ENCODE results near the gene LRRC17.

Gene LRRC17

DNA sequence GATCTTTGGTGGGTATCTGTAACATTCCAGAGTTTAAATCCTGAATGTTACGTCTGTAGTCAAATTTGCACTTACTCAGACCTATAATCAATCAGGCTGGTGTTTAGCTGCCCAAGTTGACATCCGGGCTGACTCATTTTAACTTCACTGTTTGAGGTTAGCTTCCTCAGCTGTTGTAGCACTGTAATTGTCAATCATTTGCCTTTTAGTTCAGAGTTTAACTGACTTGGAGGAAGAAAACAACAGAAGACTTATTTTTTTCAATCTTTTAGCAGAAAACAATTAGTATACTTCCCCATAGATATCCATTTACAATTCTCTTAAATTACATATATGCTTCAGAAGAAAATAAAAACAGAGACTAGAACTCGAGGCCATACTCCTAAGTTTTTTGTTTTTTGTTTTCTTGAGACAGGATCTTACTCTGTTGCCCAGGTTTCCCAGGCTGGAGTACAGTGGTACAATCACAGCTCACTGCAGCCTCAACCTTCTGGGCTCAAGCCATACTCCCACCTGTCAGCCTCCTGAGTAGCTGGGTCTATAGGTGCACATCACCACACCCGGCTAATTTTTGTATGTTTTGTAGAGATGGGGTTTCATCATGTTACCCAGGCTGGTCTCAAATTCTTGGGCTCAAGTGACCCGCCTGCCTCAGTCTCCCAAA is 38.5 kb upstream of the LRRC17 start:
- POLR2A ChIA-PET: interaction anchor here (1.1 kb wide), 1 partner anchor 18 kb away, joined by 3 read pairs; no protein-coding TSS in a partner anchor
- CTCF ChIA-PET: interaction anchor here (1.4 kb wide), 1 partner anchor 28 kb away, joined by 3 read pairs; no protein-coding TSS in a partner anchor
- no peaks in the 10 kb centered on the region for H3K36me3 ChIP-seq (ENCODE audit: control insufficient read depth in 4 of 4, insufficient read depth in 4 of 4, low read length in 3 of 4)
- H3K9me3 ChIP-seq (ENCODE audit: control extremely low read depth in 1 of 5, control insufficient read depth in 4 of 5, insufficient read depth in 2 of 5, low read depth in 1 of 5, low read length in 4 of 5): no peaks in the 10 kb centered on the region
- DNase-seq: peak; percentile 60 to 96 (median 90)
- H3K27ac ChIP-seq (ENCODE audit: insufficient read depth in 1 of 2, low read depth in 1 of 2, low read length in 2 of 2, poor library complexity in 1 of 2, severe bottlenecking in 2 of 2): no peak overlapping the region
- H3K4me3 ChIP-seq (ENCODE audit: control insufficient read depth in 1 of 7, extremely low read depth in 1 of 7, insufficient read depth in 4 of 7, low read depth in 2 of 7, low read length in 6 of 7): no peak overlapping the region
- 55% methylated on average over 3 of the region's 5 CpGs for WGBS (ENCODE audit: insufficient coverage)
- peaks cover 6 to 19% (median 16%) of the 10 kb centered on the region in 4 experiments for H3K4me1 ChIP-seq (ENCODE audit: control extremely low read depth in 1 of 4, control insufficient read depth in 4 of 4, insufficient read depth in 4 of 4, low read length in 3 of 4)
- H3K27me3 ChIP-seq (replicated peaks in 2 of 5; ENCODE audit: control insufficient read depth in 4 of 5, insufficient read depth in 5 of 5, low read length in 4 of 5): no peaks in the 10 kb centered on the region

DNA sequence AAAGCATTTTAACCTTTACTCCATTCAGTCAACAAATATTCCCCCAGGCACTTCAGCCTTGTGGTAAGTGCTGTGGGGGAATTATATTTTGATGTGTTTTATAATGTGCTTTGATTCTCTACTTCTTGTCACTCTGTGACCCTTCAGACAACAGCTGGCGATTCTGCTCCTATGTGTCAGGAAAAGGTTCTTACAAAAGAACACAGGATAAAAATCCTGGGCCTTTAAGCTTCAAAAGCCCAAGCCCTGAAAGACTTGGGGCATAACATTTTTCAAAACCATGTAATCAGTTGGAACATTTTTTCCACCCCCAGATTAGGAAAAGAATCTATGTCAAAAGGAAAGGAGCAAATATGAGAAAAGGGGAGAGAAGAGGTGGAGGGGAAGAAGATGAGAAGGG is 37.8 kb upstream of the LRRC17 start:
- H3K4me3 ChIP-seq (ENCODE audit: control insufficient read depth in 1 of 7, extremely low read depth in 1 of 7, insufficient read depth in 4 of 7, low read depth in 2 of 7, low read length in 6 of 7): no peak overlapping the region
- H3K36me3 ChIP-seq (ENCODE audit: control insufficient read depth in 4 of 4, insufficient read depth in 4 of 4, low read length in 3 of 4): no peaks in the 10 kb centered on the region
- ChIA-PET POLR2A (interaction anchor here (1.1 kb wide), 1 partner anchor 18 kb away, joined by 3 read pairs; no protein-coding TSS in a partner anchor), CTCF (interaction anchor here (0.8 kb wide), 1 partner anchor 135 kb away, joined by 3 read pairs; no protein-coding TSS in a partner anchor)
- H3K4me1 ChIP-seq (ENCODE audit: control extremely low read depth in 1 of 4, control insufficient read depth in 4 of 4, insufficient read depth in 4 of 4, low read length in 3 of 4): peaks cover 6 to 19% (median 16%) of the 10 kb centered on the region in 4 experiments
- H3K27ac ChIP-seq (ENCODE audit: insufficient read depth in 1 of 2, low read depth in 1 of 2, low read length in 2 of 2, poor library complexity in 1 of 2, severe bottlenecking in 2 of 2): no peak overlapping the region
- WGBS (ENCODE audit: insufficient coverage): no CpG with 5 or more reads among the region's 1 CpG
- no peaks in the 10 kb centered on the region for H3K9me3 ChIP-seq (ENCODE audit: control extremely low read depth in 1 of 5, control insufficient read depth in 4 of 5, insufficient read depth in 2 of 5, low read depth in 1 of 5, low read length in 4 of 5)
- H3K27me3 ChIP-seq (replicated peaks in 2 of 5; ENCODE audit: control insufficient read depth in 4 of 5, insufficient read depth in 5 of 5, low read length in 4 of 5): no peaks in the 10 kb centered on the region
- DNase-seq: no peak

DNA sequence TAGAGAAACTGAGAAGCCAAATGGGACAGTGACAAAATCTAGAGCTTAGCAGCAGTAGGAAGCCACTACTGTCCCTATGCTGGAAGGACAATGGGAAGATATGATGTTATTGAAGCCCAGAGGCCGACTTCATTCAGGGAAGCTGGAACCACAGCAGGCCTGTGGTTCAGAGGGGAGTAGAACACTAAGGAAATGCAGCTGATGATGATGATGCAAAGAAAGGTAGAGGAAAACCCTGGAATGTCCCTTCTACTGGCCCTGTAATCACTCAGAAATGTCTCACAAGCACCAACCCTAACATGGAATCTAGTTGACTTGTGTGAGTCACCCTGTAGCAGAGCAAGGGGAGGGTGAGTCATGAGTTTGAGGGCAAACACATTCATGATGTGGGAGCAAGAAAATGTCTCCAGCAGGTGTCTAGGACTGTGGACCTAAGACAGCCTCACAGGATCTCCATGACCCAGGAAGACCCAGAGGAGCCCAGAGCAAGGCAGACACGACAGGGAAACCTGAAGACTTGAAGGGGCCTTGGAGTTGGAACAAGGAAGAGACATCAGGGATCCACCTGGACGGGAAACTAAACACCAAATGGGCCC is 37.0 kb upstream of the LRRC17 start:
- DNase-seq: peak; percentile 20 to 68 (median 60)
- Histone ChIP-seq H3K4me1 (ENCODE audit: control extremely low read depth in 1 of 4, control insufficient read depth in 4 of 4, insufficient read depth in 4 of 4, low read length in 3 of 4) (peaks cover 6 to 19% (median 16%) of the 10 kb centered on the region in 4 experiments), H3K36me3 (ENCODE audit: control insufficient read depth in 4 of 4, insufficient read depth in 4 of 4, low read length in 3 of 4) (no peaks in the 10 kb centered on the region), H3K27me3 (replicated peaks in 2 of 5; ENCODE audit: control insufficient read depth in 4 of 5, insufficient read depth in 5 of 5, low read length in 4 of 5) (no peaks in the 10 kb centered on the region), H3K4me3 (ENCODE audit: control insufficient read depth in 1 of 7, extremely low read depth in 1 of 7, insufficient read depth in 4 of 7, low read depth in 2 of 7, low read length in 6 of 7) (no peak overlapping the region), H3K9me3 (ENCODE audit: control extremely low read depth in 1 of 5, control insufficient read depth in 4 of 5, insufficient read depth in 2 of 5, low read depth in 1 of 5, low read length in 4 of 5) (no peaks in the 10 kb centered on the region), H3K27ac (ENCODE audit: insufficient read depth in 1 of 2, low read depth in 1 of 2, low read length in 2 of 2, poor library complexity in 1 of 2, severe bottlenecking in 2 of 2) (no peak overlapping the region)
- WGBS (ENCODE audit: insufficient coverage): 100% methylated on average over 2 of the region's 3 CpGs
- ChIA-PET CTCF (interaction anchor here (1.3 kb wide), 1 partner anchor 186 kb away, joined by 3 read pairs; no protein-coding TSS in a partner anchor), POLR2A (no interaction called here)

DNA sequence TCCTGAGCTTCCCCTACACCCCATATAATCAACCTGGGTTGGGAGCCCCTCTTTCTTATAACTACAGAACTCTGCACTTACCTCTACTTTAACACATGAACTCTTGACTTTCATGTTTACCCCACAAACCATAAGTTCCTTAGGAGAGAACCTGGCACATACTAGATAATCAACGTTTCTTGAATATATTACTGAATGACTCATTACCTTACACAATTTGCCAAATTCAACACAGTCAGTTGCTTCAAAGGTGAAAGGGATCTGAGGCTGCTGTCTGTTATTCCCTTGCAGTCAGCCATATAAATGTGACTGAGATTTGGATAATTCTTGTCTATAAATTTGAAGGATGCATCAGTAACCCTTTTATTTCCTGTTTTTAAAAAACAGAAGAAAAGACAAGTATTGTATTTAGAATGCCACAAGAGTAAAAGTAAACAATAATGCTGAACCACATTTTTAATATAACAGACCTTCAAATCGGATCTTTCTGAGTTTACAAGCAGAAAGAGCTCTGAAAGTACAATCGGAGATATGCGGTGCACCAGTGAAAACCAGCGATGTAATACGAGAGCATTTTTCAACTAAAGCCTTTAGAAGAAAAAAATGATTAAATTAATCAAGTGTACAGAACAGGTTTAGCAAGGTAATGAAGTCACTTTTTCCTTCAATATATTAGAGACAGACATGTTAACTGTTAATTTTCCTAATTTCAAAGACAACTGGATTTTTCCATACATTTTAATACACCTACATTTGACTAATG is 29.5 kb upstream of the LRRC17 start:
- Histone ChIP-seq H3K27ac (ENCODE audit: insufficient read depth in 1 of 2, low read depth in 1 of 2, low read length in 2 of 2, poor library complexity in 1 of 2, severe bottlenecking in 2 of 2) (no peak overlapping the region), H3K27me3 (replicated peaks in 2 of 5; ENCODE audit: control insufficient read depth in 4 of 5, insufficient read depth in 5 of 5, low read length in 4 of 5) (no peaks in the 10 kb centered on the region), H3K36me3 (ENCODE audit: control insufficient read depth in 4 of 4, insufficient read depth in 4 of 4, low read length in 3 of 4) (no peaks in the 10 kb centered on the region), H3K9me3 (ENCODE audit: control extremely low read depth in 1 of 5, control insufficient read depth in 4 of 5, insufficient read depth in 2 of 5, low read depth in 1 of 5, low read length in 4 of 5) (no peaks in the 10 kb centered on the region), H3K4me3 (ENCODE audit: control insufficient read depth in 1 of 7, extremely low read depth in 1 of 7, insufficient read depth in 4 of 7, low read depth in 2 of 7, low read length in 6 of 7) (no peak overlapping the region), H3K4me1 (ENCODE audit: control extremely low read depth in 1 of 4, control insufficient read depth in 4 of 4, insufficient read depth in 4 of 4, low read length in 3 of 4) (peaks cover 0 to 11% (median 5%) of the 10 kb centered on the region in 4 experiments)
- CTCF ChIA-PET: no interaction called here
- POLR2A ChIA-PET: no interaction called here
- 78% methylated on average over 3 of the region's 6 CpGs for WGBS (ENCODE audit: insufficient coverage)
- peak in 1 of 3 donors; percentile 24 for DNase-seq

DNA sequence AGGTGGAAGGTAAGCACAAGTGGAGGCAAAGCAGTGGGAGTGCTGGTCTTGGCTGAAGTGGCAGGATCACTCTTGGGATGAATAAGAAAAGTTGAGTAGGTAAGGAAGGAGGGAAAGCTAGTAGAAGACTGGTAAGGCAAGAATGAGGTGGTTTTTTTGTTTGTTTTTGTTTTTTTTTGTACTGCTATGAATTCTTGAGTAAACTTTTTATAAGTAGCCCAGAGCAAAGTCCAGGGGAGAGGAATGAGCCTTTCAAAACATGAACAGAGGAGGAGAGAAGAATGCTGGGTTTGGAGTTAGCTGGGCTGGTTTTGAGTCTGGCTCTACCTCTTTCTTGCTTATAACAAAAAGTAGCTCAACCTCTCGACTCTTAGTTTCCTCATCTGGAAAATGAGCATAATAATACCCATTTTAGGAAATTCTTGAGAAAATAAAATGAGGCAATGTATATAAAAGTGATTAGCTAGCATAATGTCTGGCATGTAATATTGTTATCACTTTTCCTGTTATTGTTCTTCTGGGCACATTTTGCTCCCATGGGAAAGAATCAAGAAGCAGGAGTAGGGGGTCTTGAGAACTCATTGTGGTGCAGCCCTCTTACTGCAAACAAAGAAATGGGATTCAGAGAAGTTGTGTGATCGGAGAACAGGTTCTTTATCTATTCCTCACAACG is 24.1 kb upstream of the LRRC17 start:
- ChIA-PET POLR2A (no interaction called here), CTCF (interaction anchor here (0.6 kb wide), 1 partner anchor 174 kb away, joined by 3 read pairs; no protein-coding TSS in a partner anchor)
- H3K36me3 ChIP-seq (ENCODE audit: control insufficient read depth in 4 of 4, insufficient read depth in 4 of 4, low read length in 3 of 4): no peaks in the 10 kb centered on the region
- peaks cover 3 to 46% (median 22%) of the 10 kb centered on the region in 4 experiments for H3K4me1 ChIP-seq (ENCODE audit: control extremely low read depth in 1 of 4, control insufficient read depth in 4 of 4, insufficient read depth in 4 of 4, low read length in 3 of 4)
- WGBS (ENCODE audit: insufficient coverage): 100% methylated on average over 1 of the region's 3 CpGs
- no peaks in the 10 kb centered on the region for H3K27me3 ChIP-seq (replicated peaks in 2 of 5; ENCODE audit: control insufficient read depth in 4 of 5, insufficient read depth in 5 of 5, low read length in 4 of 5)
- no peaks in the 10 kb centered on the region for H3K9me3 ChIP-seq (ENCODE audit: control extremely low read depth in 1 of 5, control insufficient read depth in 4 of 5, insufficient read depth in 2 of 5, low read depth in 1 of 5, low read length in 4 of 5)
- H3K4me3 ChIP-seq (ENCODE audit: control insufficient read depth in 1 of 7, extremely low read depth in 1 of 7, insufficient read depth in 4 of 7, low read depth in 2 of 7, low read length in 6 of 7): no peak overlapping the region
- DNase-seq: no peak
- H3K27ac ChIP-seq (ENCODE audit: insufficient read depth in 1 of 2, low read depth in 1 of 2, low read length in 2 of 2, poor library complexity in 1 of 2, severe bottlenecking in 2 of 2): no peak overlapping the region

DNA sequence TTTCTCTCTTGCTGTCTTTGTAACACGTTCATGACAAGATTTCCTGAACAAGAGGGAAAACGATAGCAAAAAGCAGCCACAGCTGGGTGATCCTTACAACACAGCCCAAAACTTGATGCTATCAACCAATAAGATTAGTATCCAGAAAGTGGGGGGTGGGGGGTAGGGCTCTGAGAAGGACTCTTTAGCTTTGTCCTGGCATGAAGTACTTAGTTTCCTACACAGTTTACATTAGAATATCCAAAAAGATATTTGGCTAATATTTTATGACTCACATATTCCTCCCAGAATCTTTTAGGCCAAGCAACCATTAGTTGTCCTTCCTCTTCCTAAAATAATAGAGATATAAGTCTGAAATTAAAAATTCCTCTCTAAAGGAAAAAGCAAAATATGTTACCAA is 22.9 kb upstream of the LRRC17 start:
- H3K27me3 ChIP-seq (replicated peaks in 2 of 5; ENCODE audit: control insufficient read depth in 4 of 5, insufficient read depth in 5 of 5, low read length in 4 of 5): no peaks in the 10 kb centered on the region
- ChIA-PET POLR2A (interaction anchor here (0.6 kb wide), 1 partner anchor 172 kb away, joined by 4 read pairs; no protein-coding TSS in a partner anchor), CTCF (interaction anchor here (0.6 to 1.4 kb wide), 3 partner anchors 115 to 173 kb away, joined by 3 read pairs; no protein-coding TSS in a partner anchor)
- peaks cover 3 to 46% (median 22%) of the 10 kb centered on the region in 4 experiments for H3K4me1 ChIP-seq (ENCODE audit: control extremely low read depth in 1 of 4, control insufficient read depth in 4 of 4, insufficient read depth in 4 of 4, low read length in 3 of 4)
- WGBS (ENCODE audit: insufficient coverage): 60% methylated on average over 1 of the region's 2 CpGs
- no peak overlapping the region for H3K27ac ChIP-seq (ENCODE audit: insufficient read depth in 1 of 2, low read depth in 1 of 2, low read length in 2 of 2, poor library complexity in 1 of 2, severe bottlenecking in 2 of 2)
- no peaks in the 10 kb centered on the region for H3K36me3 ChIP-seq (ENCODE audit: control insufficient read depth in 4 of 4, insufficient read depth in 4 of 4, low read length in 3 of 4)
- no peak overlapping the region for H3K4me3 ChIP-seq (ENCODE audit: control insufficient read depth in 1 of 7, extremely low read depth in 1 of 7, insufficient read depth in 4 of 7, low read depth in 2 of 7, low read length in 6 of 7)
- DNase-seq: no peak
- H3K9me3 ChIP-seq (ENCODE audit: control extremely low read depth in 1 of 5, control insufficient read depth in 4 of 5, insufficient read depth in 2 of 5, low read depth in 1 of 5, low read length in 4 of 5): no peaks in the 10 kb centered on the region
